ENCODE results near the gene NFIX.

The NFIX gene

GRCh38 chr19:13091400-13092157 is 96.3 kb downstream of the NFIX start:
- DNase-seq (ENCODE audit: low spot score): no peak

- no peak for DNase-seq (ENCODE audit: low spot score)
Measured at GRCh38 chr19:13092158-13092543, 96.9 kb downstream of the NFIX start.

DNA sequence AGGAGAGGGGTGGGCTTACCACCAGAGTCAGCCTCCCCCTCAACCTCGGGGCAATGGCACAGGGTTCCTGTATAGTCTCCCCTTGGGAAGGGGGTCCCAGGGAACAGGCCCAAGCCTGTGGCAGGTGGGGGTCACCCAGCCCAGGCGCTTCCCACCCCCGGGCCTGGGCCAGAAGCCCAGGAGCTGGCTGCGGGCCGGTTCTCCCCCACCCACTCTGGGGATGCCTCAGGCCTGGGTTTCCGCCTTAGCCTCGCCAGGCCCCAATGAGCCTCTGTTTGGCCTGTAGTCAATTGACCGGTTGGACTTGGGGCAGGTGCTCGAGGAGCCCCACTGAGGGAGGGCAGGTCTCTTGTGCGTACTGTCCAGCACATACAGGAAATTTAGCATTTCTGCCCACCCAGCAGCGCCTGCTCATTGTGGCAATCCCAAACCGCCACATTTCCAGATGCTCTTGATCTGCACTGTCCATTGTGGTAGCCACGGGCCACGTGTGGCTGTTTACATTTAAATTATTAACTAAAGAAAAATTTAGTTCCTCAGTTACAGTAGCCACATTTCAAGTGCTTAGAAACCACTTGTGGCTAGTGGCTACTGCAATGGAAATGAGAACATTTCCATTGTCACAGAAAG is 97.4 kb downstream of the NFIX start:
- DNase-seq (ENCODE audit: low spot score): no peak

DNA sequence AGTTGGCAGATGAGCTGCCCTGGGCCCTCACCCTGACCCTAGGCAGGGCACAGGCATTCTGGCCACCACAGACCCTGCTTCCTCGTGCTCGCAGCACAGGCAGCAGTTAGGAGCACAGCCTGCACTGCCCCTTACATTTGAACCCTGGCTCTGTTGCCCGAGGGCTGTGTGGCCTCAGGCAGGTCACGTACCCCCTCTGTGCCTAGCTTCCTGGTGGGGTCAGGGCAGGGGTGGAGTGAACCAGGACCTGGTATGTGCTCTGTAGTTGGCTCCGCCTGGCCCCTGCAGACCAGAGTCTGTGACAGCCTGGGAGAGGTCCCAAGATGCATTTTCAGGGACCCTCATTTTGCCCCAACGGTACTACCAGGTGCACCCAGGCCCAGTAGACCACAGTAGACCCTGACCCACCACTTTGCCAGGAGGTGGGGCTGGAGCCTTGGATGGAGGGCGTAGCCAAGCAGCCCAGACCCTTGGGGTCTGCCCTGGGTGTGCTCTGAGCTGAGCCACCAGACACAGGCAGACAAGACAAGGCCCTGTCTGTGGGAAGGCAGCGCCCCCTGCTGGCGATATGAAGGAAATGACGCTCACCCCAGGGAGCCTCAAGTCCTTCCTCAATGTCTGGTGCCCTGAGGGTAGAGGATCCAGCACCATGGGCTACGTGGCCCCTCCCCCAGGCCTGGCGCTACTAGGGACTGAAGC is 98.3 kb downstream of the NFIX start:
- DNase-seq (ENCODE audit: low spot score): peak; percentile 88

- no peak for DNase-seq (ENCODE audit: low spot score)
Measured at GRCh38 chr19:13094106-13094504, 98.8 kb downstream of the NFIX start.

- DNase-seq (ENCODE audit: low spot score): no peak
Measured at GRCh38 chr19:13094771-13095392, 99.6 kb downstream of the NFIX start.

- DNase-seq (ENCODE audit: low spot score): no peak
Measured at GRCh38 chr19:13095393-13095784, 100.1 kb downstream of the NFIX start.

DNA sequence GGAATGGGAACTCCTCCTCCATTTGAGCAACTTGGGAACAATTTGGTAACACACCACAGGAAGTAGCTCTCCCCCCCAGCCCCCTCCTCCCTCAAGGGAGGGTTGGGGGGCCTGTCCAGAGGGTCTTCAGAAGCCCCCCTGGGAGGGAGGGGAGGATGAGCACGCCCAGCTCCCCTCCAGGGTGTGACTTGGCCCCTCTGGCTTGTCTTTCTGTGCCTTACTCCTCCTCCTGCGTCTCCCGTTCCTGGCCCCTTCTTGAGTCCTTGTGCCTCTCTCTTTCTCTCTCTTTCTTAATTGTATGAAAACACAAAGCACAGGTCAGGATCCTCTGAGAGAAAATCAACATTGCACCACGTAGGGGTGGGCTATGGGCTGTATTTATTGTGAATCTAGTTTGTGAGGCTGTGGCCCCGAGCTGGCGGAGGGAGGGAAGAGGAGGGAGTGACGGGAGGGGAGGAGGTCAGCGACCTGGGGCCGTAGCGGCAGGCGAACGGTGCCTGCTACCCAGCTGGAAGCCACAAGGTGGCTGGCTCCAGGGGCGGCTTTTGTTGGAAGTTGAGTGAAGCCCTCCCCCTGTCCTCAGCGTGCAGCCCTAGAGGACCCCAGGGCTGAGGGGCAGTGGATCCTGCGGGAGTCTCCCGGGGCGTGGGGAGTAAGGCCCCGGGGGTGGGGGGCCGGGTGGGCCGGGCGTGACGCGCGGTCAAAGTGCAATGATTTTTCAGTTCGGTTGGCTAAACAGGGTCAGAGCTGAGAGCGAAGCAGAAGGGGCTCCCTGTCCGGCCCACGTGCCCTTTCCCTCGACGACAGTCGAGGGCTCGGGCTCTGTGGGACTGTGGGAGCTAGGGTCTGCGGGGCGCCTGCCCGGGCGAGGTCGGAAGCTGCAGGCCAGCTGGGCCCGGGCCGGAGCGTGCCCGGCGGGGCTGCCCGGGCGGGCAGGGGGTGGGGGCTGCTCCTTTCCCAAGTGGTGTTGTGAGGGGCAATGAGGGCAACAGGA is 101.0 kb downstream of the NFIX start:
- DNase-seq (ENCODE audit: low spot score): peak; percentile 66

GRCh38 chr19:13097033-13097462 is 101.8 kb downstream of the NFIX start:
- DNase-seq (ENCODE audit: low spot score): peak; percentile 65

GRCh38 chr19:13097463-13098258 is 102.4 kb downstream of the NFIX start:
- DNase-seq (ENCODE audit: low spot score): peak; percentile 83

- peak; percentile 83 for DNase-seq (ENCODE audit: low spot score)
Measured at GRCh38 chr19:13098277-13099072, 103.2 kb downstream of the NFIX start.

DNA sequence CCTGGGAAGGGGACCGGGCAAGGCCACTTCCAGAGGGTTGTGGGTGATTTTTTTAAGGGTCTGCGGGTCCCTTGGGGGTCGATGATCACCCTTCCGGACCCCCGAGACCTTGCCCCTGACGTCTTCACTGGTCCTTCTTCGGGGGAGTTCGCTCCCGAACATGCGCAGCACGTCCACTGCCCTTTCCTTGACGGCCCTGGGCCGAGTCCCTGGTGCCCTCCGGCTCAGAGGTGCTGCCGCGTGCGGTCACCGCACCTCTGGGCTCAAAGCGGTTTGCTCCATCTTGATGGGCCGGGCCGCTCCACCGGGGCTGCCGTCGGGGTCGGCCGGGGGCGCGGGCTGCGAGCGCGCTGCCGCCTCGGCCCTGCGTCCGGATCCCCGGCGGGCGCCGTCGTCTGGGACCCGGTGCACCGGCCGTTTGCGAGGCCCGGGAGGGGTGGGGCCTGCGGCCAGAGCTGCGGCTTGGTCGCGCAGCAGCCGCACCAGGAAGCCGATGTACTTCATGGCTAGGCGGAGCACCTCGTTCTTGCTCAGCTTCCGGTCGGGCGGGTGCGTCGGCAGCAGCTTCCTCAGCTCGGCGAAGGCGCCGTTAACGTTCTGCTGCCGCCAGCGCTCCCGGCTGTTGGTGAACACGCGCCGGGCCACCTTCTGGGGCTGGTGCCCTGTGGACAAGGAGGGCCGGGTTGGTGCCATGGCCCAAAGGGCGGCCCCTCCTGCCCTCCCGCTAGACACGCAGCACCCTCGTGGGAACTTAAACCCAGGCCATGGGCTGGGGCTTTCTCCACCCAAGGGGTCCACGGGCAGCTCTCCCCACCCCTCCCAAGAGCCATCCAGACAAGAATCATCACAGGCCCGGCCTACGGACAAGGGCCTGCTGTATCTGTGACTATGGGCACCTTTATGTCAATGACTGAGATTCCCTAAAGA is 104.1 kb downstream of the NFIX start:
- peak; percentile 79 for DNase-seq (ENCODE audit: low spot score)

DNA sequence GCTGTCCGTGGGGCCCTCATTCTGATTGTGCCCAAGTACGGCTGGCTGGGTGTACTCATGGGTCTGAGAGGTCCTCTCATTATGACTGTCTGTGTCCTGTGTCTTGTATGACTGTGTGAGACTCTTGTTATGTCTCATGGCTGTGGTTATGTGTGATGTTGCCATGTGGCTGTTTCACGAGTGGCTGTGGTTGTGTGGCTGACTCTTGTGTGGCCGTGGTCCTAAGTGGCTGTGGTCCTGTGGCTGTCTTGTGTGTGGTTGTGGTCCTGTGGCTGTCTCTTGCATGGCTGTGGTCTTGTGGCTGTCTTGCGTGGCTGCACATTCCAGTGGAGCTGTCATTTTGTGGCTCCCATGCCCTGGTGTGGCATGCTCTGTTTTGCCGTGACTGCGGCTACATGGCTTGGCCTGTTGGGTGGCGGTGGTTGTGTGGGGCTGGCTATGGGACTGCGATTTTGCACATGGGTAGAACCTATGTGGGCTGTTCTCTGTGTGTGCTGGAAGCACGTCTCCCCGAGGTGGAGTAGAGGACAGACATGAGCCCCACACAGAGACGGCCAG is 104.8 kb downstream of the NFIX start:
- DNase-seq (ENCODE audit: low spot score): peak; percentile 50

- peak; percentile 64 for DNase-seq (ENCODE audit: low spot score)
Measured at GRCh38 chr19:13100841-13101589, 105.7 kb downstream of the NFIX start.

DNA sequence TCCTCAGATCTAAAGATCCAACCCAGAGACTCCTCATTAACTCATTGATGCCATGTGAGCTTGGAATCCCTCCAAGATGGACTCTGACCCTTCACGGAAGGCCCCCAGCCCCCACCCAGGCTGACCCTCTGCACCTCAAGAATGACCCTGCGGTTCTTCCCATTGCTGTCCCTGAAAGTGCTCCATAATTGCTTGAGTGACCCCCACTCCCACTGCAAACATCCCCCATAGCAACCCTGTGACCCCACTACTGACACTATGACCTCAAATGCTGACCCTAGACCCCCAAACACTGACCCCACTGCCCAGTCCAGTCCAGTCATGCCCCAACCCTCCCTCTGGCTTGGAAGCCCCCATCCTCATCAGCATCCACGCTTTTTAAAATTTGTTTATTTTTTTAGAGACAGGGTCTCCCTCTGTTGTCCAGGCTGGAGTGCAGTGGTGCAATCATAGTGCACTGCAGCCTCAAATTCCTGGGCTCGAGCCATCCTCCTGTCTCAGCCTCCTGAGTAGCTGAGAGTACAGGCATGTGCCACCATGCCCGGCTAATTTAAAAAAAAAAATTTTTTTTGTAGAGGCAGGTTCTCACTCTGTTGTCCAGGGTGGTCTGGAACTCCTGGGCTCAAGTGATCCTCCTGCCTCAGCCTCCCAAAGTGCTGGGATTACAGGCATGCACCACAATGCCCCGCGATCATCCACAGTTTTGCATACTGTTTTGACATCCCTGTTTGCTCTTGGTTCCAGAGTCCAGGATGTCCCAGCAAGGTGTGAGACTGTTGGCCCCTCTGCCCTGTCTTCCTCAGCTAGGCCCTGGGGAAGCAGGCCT is 106.5 kb downstream of the NFIX start:
- DNase-seq (ENCODE audit: low spot score): no peak

DNA sequence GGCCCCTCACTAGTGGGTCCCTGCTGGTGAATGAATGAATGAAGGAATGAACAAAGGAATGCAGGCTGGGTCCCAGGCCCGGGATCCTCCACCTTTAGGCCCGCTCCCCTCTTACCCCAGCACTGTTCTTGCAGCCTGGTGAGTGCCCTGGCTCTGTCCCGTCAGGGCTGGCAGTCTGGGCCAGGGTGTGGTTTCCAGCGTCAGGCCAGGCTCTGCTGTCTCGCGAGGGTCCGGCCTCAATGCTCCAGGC is 107.1 kb downstream of the NFIX start:
- DNase-seq (ENCODE audit: low spot score): no peak

Data from hematopoietic multipotent progenitor cell treated with erythropoietin and hydrocortisone succinate and interleukin-3 and kit ligand, for 15 days (in vitro differentiated cells).